RWPE1 (cell line): ENCODE measurements around the gene KCNH1.

ENCODE experiments used
- CTCF ChIA-PET: fragments of 350-600 bp; sonication (Branson Sonifier 250); formaldehyde crosslinking; extraction: SDS; loops from one replicate; lab custom pipeline; 2021; lab: Yijun Ruan, JAX
- POLR2A ChIA-PET: fragments of 400-600 bp; formaldehyde crosslinking; extraction: SDS; loops from one replicate; lab custom pipeline; 2020; ENCODE audit warnings: antibody characterized with exemption; ENCODE audit not compliant: low non-redundant PET; lab: Yijun Ruan, JAX
- DNase-seq: peaks from one replicate; pipeline ENCODE4 v3.0.0; 2012; ENCODE audit warnings: low spot score
- H3K27ac ChIP-seq: fragments of 450-650 bp; 2 replicates; pipeline ENCODE4 v1.5.1; 2017
- TF ChIP-seq, protein P1 (sequence below): fragments of 450-650 bp; conservative IDR thresholded peaks from 2 replicates; pipeline ENCODE4 v1.5.1; 2017; ENCODE audit warnings: low read depth, mild to moderate bottlenecking

Gene KCNH1

DNA sequence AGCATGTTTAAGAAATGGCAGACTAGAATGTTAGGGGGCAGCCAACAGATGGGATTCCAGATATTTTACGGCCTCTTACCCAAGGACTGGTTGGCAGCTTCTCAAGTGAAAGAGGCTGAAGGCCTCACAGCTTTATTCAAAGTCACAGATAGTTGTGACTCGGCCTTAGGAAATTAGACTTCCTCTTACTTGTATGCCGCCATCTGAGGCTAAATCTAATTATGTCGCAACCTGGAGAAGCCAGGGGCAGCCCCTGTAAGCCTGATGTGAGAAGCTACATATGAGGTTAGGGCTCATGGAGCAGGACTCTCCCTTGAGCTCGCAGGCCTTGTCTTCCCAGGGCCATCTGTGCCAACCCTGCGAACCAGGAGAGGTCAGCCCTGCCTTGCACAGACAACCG lies 452.8 kb downstream of the KCNH1 start:
- ChIA-PET POLR2A (no interaction called here), CTCF (no interaction called here)
- DNase-seq: no peak
- TF ChIP-seq, protein P1, sequence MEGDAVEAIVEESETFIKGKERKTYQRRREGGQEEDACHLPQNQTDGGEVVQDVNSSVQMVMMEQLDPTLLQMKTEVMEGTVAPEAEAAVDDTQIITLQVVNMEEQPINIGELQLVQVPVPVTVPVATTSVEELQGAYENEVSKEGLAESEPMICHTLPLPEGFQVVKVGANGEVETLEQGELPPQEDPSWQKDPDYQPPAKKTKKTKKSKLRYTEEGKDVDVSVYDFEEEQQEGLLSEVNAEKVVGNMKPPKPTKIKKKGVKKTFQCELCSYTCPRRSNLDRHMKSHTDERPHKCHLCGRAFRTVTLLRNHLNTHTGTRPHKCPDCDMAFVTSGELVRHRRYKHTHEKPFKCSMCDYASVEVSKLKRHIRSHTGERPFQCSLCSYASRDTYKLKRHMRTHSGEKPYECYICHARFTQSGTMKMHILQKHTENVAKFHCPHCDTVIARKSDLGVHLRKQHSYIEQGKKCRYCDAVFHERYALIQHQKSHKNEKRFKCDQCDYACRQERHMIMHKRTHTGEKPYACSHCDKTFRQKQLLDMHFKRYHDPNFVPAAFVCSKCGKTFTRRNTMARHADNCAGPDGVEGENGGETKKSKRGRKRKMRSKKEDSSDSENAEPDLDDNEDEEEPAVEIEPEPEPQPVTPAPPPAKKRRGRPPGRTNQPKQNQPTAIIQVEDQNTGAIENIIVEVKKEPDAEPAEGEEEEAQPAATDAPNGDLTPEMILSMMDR: no peak
- H3K27ac ChIP-seq: no peak overlapping the region

DNA sequence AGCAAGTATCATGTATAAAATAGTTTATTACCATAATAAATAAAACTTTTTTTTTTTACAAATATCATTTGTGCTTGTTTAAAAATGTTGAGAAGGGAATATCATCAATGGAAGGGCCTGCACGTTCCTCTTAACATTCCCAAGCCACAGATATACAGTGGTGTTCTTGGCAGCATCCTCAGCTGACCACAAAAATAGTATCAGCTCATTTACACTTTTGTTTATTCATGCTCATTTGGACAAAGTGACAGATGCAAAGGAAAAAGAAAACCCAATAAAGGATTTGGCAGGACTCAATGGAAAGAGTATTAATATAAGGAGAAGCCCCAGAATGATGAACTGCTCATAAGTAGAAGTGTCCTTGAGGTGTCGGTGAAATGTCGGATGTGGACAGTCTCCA lies 455.6 kb downstream of the KCNH1 start:
- H3K27ac ChIP-seq: no peak overlapping the region
- ChIA-PET POLR2A (no interaction called here), CTCF (no interaction called here)
- DNase-seq: no peak
- TF ChIP-seq, protein P1: no peak

DNA sequence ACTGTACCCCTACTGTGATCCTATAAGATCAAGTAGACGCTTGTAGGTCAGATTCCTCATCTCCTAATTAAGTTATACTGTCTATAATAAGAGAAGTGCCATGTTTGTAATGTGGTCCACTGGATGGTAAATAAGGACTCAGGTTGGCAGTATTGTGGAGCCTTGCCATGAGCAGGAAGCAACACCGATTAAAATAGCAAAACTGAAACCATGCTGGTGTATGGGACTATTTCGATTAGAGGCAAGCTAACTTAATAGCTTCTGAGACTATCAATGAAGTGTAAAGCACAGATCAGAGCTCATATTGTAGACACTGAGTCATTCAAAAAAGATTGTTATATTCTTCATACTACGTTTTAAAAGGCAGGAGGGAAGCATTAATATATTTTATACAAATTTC lies 456.4 kb downstream of the KCNH1 start:
- ChIA-PET CTCF (no interaction called here), POLR2A (no interaction called here)
- DNase-seq: no peak
- H3K27ac ChIP-seq: no peak overlapping the region
- TF ChIP-seq, protein P1: no peak

DNA sequence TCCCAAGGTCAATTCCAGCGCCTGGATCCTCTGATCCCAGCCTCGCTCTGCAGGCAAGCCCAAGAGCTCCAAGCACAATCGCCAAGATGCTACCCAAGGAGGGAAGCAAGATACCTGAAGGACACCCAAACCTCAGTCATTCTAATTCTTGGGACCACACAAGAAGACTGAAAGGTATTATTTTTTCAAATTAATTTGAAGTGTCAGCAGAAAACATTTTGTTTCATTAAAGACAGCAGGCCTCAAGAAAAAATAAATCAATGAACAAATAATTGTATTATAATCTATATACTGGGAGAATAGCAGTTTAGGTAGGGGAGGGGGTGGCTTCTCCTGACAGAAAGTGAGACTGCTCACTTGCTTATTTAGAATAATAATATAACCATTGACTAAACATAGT lies 457.4 kb downstream of the KCNH1 start:
- ChIA-PET CTCF (no interaction called here), POLR2A (no interaction called here)

DNA sequence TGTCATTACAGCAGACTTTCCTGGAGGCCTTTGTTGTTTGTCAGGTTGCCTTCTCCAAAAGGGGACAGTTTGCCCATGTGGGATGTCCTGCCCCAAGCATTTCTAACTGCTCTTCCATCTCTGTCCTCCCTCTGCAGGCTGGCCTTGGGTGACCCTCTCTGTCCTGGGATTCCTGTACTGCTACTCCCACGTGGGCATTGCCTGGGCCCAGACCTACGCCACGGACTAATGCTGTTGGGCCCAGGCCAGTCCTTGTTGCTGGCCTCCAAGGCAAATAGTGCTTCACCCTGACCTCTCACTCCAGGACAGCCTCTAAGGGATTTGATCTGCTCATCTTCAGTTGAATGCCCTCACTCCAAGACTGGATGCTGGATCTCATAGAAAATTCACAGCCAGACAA lies 459.8 kb downstream of the KCNH1 start:
- ChIA-PET POLR2A (no interaction called here), CTCF (no interaction called here)
- no peak overlapping the region for H3K27ac ChIP-seq
- DNase-seq: no peak
- TF ChIP-seq, protein P1: no peak

More for the DNA sequence above, 457.4 kb downstream of the KCNH1 start:
- no peak overlapping the region for H3K27ac ChIP-seq
- TF ChIP-seq, protein P1: no peak
- no peak for DNase-seq

DNA sequence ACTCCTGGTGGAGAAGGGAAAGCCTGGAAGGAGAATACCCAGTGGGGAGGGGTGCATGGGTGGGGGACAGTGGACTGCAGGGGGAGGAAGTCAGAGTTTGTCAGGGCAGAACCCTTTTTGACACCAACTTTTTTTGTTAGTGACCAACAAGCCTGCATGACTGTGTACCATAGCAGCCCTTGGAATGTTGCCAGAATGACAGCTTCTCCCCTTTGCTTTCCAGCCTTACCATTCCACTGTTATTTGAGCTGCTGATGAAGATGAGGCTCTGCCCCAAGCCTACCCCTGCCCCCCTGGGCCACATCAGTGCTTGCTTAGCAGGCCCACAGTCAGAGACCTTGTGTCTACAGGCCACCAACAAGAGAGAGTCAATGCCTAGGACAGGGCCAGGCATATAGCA lies 464.0 kb downstream of the KCNH1 start:
- DNase-seq: no peak
- CTCF ChIA-PET: interaction anchor here (0.8 kb wide), 1 partner anchor 12 kb away, joined by 4 read pairs; no protein-coding TSS in a partner anchor
- POLR2A ChIA-PET: no interaction called here
- TF ChIP-seq, protein P1: no peak
- no peak overlapping the region for H3K27ac ChIP-seq
